Spleen (tissue), 11 donors: Measurements from ENCODE around the gene PAIP2B. TPM values are rescaled to one million over a fixed set of nuclear protein-coding genes. Genes with fewer than 3 reads are reported as not detected.
A peak's percentile ranks its signal among the peaks of the same experiment; 100 is the strongest.
"Not testable (repeated sequence)": the region's sequence is repeated elsewhere in the genome, so short reads cannot be mapped to it uniquely, and the experiment has no call there.

Experiments used
- DNase-seq: peaks from one replicate; pipeline ENCODE4 v3.0.0-alpha.2; 2020
- H3K27ac ChIP-seq, 8 donors: fragments of 200-600 bp; sonication (generic) in 7 of 8; 1 replicate in 4 of 8; 2 replicates in 4 of 8; pipeline versions ENCODE4 v1.5.0 to v1.8.0; 2016 to 2021; ENCODE audit warnings: inconsistent platforms in 4 of 8, mild to moderate bottlenecking in 4 of 8, moderate library complexity in 1 of 8
- H3K27me3 ChIP-seq, 7 donors: fragments of 200-600 bp; sonication (generic) in 6 of 7; replicated peaks in 1 of 7; 1 replicate in 4 of 7; 2 replicates in 3 of 7; pipeline versions ENCODE4 v1.5.0 to v1.8.0; 2016 to 2021; ENCODE audit warnings: inconsistent platforms in 3 of 7, mild to moderate bottlenecking in 1 of 7
- H3K36me3 ChIP-seq, 6 donors: fragments of 200-600 bp; sonication (generic) in 5 of 6; 1 replicate in 4 of 6; 2 replicates in 2 of 6; pipeline versions ENCODE4 v1.5.0 to v1.8.0; 2016 to 2021; ENCODE audit warnings: inconsistent platforms in 2 of 6
- H3K4me1 ChIP-seq, 6 donors: fragments of 200-600 bp; sonication (generic) in 5 of 6; 1 replicate in 3 of 6; 2 replicates in 3 of 6; pipeline versions ENCODE4 v1.5.0 to v1.8.0; 2016 to 2021; ENCODE audit warnings: inconsistent platforms in 3 of 6
- H3K4me3 ChIP-seq, 8 donors: fragments of 200-600 bp; sonication (generic) in 7 of 8; 1 replicate in 4 of 8; 2 replicates in 4 of 8; pipeline versions ENCODE4 v1.5.0 to v1.8.0; 2016 to 2021; ENCODE audit warnings: inconsistent platforms in 4 of 8, mild to moderate bottlenecking in 4 of 8, moderate library complexity in 2 of 8
- H3K9me3 ChIP-seq, 8 donors: fragments of 200-600 bp; sonication (generic) in 7 of 8; 1 replicate in 4 of 8; 2 replicates in 4 of 8; pipeline versions ENCODE4 v1.5.0 to v1.8.0; 2016 to 2021; ENCODE audit warnings: inconsistent platforms in 4 of 8
- CTCF ChIP-seq, 11 experiments: fragments of 200-600 bp in 7 of 11; fragments of 450-650 bp in 4 of 11; sonication (generic) in 4 of 11; IDR thresholded peaks in 8 of 11; conservative IDR thresholded peaks in 3 of 11; 1 replicate in 7 of 11; 2 replicates in 4 of 11; pipeline versions ENCODE4 v1.4.0 to v1.8.0; 2016 to 2021; ENCODE audit warnings: antibody characterized with exemption in 11 of 11, inconsistent platforms in 4 of 11, mild to moderate bottlenecking in 1 of 11
- POLR2A ChIP-seq, 3 donors: fragments of 450-650 bp; IDR thresholded peaks; one replicate each; pipeline ENCODE4 v1.5.1; 2017; ENCODE audit warnings: antibody characterized with exemption in 3 of 3, mild to moderate bottlenecking in 1 of 3
- POLR2AphosphoS5 ChIP-seq, 3 donors: sonication (generic); formaldehyde crosslinking; IDR thresholded peaks; one replicate each; pipeline ENCODE4 v1.5.1; 2017; ENCODE audit warnings: antibody characterized with exemption in 3 of 3
- WGBS, 5 donors: extraction: QIAGEN DNeasy Blood & Tissue Kit in 3 of 5; methylation state at CpG; one replicate each; pipeline versions ENCODE4 v1.1.5 to v1.1.7; 2013 to 2018; 5-methylcytosine and 5-hydroxymethylcytosine counted together
- intact Hi-C: fragments of 100-400 bp; cut with DNase I; formaldehyde crosslinking; loops from one replicate; pipeline ENCODE4 v1.15.0; 2023; ENCODE audit warnings: low total_unique reads
- polyA plus RNA-seq, 3 donors: library from polyadenylated mRNA; stranded (reverse); fragments of 200-250 nt; gene quantifications; one replicate each; pipeline ENCODE4 v1.2.1, GENCODE V29; 2013
- total RNA-seq, 7 donors: library from RNA; depleted of rRNA in 3 of 7; stranded (reverse); fragments of >200 nt in 3 of 7; fragmentation: NEBNext Ultra II Directional in 4 of 7; extraction: Animal tissue kit (Norgen Biotek cat#: 25700) in 4 of 7; gene quantifications; one replicate each; pipeline versions ENCODE4 v1.1.0 to v1.2.1, GENCODE V29; 2016 to 2021
- donor health status: healthy with polysubstance abuse.
- donor health status: DM: no; HTN: no; CAD: no; lungs with moderate emphysema.
- donor health status: DM: no; HTN: no; CAD: no.
- donor health status: Bipolar disorder and iron deficiency.
- donor health status: healthy.
- donor health status: DM: no; HTN: no; CAD: no.
- donor health status: DM: yes; HTN: yes; CAD: no.

PAIP2B gene
- total and polyA plus RNA-seq, 10 donors, result 0.93 to 6.9 (median 3.5) TPM

GRCh38 chr2:71243634-71244301, 16.9 kb upstream of the PAIP2B start:
- no peak overlapping the region for H3K27ac ChIP-seq
- TF ChIP-seq POLR2A (IDR thresholded peaks at IDR 0.05), result no peak
- no peak for TF ChIP-seq CTCF (IDR thresholded peaks at IDR 0.05 in 8 of 11, conservative IDR thresholded peaks at IDR 0.05 in 3 of 11)
- no peak for TF ChIP-seq POLR2AphosphoS5 (IDR thresholded peaks at IDR 0.05)
- intact Hi-C loops, result no loop called here
- no peak for DNase-seq
- no peaks in the 10 kb centered on the region for H3K36me3 ChIP-seq
- no peak overlapping the region for H3K4me3 ChIP-seq
- no peaks in the 10 kb centered on the region for H3K27me3 ChIP-seq
- H3K4me1 ChIP-seq, result no peaks in the 10 kb centered on the region
- 68 to 91% (median 75%) methylated on average over 1 of the region's 1 CpG for WGBS, 5 donors
- H3K9me3 ChIP-seq, result peaks cover 0 to 3% (median 0%) of the 10 kb centered on the region in 8 donors

GRCh38 chr2:71240794-71241193, 13.9 kb upstream of the PAIP2B start:
- Histone ChIP-seq H3K4me3 (no peak overlapping the region), H3K4me1 (peaks cover 0 to 11% (median 3%) of the 10 kb centered on the region in 6 donors), H3K36me3 (no peaks in the 10 kb centered on the region), H3K27me3 (no peaks in the 10 kb centered on the region), H3K27ac (peak overlapping the region in 4 of 8 donors; percentile 6 to 45 (median 14)), H3K9me3 (no peaks in the 10 kb centered on the region)
- WGBS, 5 donors, result 70 to 88% (median 82%) methylated on average over 3 of the region's 3 CpGs
- TF ChIP-seq CTCF (IDR thresholded peaks at IDR 0.05 in 8 of 11, conservative IDR thresholded peaks at IDR 0.05 in 3 of 11) (no peak), POLR2A (IDR thresholded peaks at IDR 0.05) (no peak)
- no peak for DNase-seq
- intact Hi-C loops, result no loop called here

- Histone ChIP-seq H3K4me3 (no peak overlapping the region), H3K4me1 (peaks cover 0 to 14% (median 4%) of the 10 kb centered on the region in 6 donors), H3K27ac (no peak overlapping the region), H3K27me3 (no peaks in the 10 kb centered on the region), H3K9me3 (peaks cover 0 to 7% (median 0%) of the 10 kb centered on the region in 8 donors), H3K36me3 (no peaks in the 10 kb centered on the region)
- intact Hi-C loops, result no loop called here
- no peak for DNase-seq
- TF ChIP-seq POLR2AphosphoS5 (IDR thresholded peaks at IDR 0.05) (no peak), CTCF (IDR thresholded peaks at IDR 0.05 in 8 of 11, conservative IDR thresholded peaks at IDR 0.05 in 3 of 11) (no peak), POLR2A (IDR thresholded peaks at IDR 0.05) (no peak)
These were observed 11.2 kb upstream of the PAIP2B start for GRCh38 chr2:71238089-71238488.

- intact Hi-C loops, result no loop called here
- 46 to 54% (median 49%) methylated on average over 7 of the region's 7 CpGs for WGBS, 5 donors
- Histone ChIP-seq H3K4me1 (peaks cover 0 to 14% (median 4%) of the 10 kb centered on the region in 6 donors), H3K9me3 (peaks cover 0 to 14% (median 0%) of the 10 kb centered on the region in 8 donors), H3K27me3 (no peaks in the 10 kb centered on the region), H3K4me3 (no peak overlapping the region), H3K27ac (peak overlapping the region in 3 of 8 donors; percentile 21 to 62 (median 51)), H3K36me3 (no peaks in the 10 kb centered on the region)
- no peak for DNase-seq
- TF ChIP-seq POLR2AphosphoS5 (IDR thresholded peaks at IDR 0.05), result no peak
These were observed 9.2 kb upstream of the PAIP2B start for GRCh38 chr2:71235930-71236587.

- DNase-seq, H3K27me3 ChIP-seq, H3K36me3 ChIP-seq, intact Hi-C loops, H3K4me3 ChIP-seq, H3K27ac ChIP-seq: not testable (repeated sequence)
- Histone ChIP-seq H3K9me3 (peaks cover 0 to 14% (median 0%) of the 10 kb centered on the region in 8 donors), H3K4me1 (peaks cover 0 to 14% (median 4%) of the 10 kb centered on the region in 6 donors)
- 81 to 94% (median 85%) methylated on average over 7 of the region's 7 CpGs for WGBS, 5 donors
These were observed 6.2 kb upstream of the PAIP2B start for GRCh38 chr2:71233072-71233471.
